OCI-LY1 (cell line): ENCODE results near the gene CINP.

ENCODE experiments used
- CTCF ChIP-seq: fragments of 200-600 bp; sonication (generic), shearing (Covaris generic); IDR thresholded peaks from 2 replicates; pipeline ENCODE4 v1.5.1; 2017; ENCODE audit warnings: mild to moderate bottlenecking, antibody characterized with exemption, low read length, moderate library complexity, mixed read lengths
- EZH2 ChIP-seq: fragments of 200-600 bp; sonication (generic), shearing (Covaris generic); IDR thresholded peaks from 2 replicates; pipeline ENCODE4 v1.8.0; 2017; ENCODE audit warnings: borderline replicate concordance, mixed run types, mild to moderate bottlenecking, antibody characterized with exemption, low read length, moderate library complexity, mixed read lengths

- TF ChIP-seq CTCF (no peak), EZH2 (no peak)
These were observed 10.5 kb downstream of the CINP start for GRCh38 chr14:102352213-102352612.
